PC-3 (cell line): ENCODE measurements around the gene ARL14. TPM values are rescaled to one million over a fixed set of nuclear protein-coding genes. Genes with fewer than 3 reads are reported as not detected.

Source experiments
- ATAC-seq: fragments of 200-7000 bp; cut with Tn5 transposase; 2 replicates; pipeline ENCODE4 v1.9.1; 2020; ENCODE audit warnings: mild to moderate bottlenecking, moderate library complexity
- BruUV-seq: library from RNA; stranded (reverse); fragments of 400-500 nt; replicated peaks from 2 replicates; lab custom pipeline; 2021; lab: Mats Ljungman, UMichigan
- CTCF ChIA-PET: fragments of 300-600 bp; sonication (Branson Sonifier 250); formaldehyde crosslinking; loops from one replicate; lab custom pipeline; 2022; ENCODE audit warnings: antibody characterized with exemption; lab: Charles Lee
- POLR2A ChIA-PET: fragments of 300-600 bp; sonication (Branson Sonifier 250); formaldehyde crosslinking; loops from one replicate; lab custom pipeline; 2022; ENCODE audit warnings: antibody characterized with exemption; ENCODE audit not compliant: unreplicated experiment; lab: Charles Lee
- DNase-seq: peaks from one replicate; pipeline ENCODE4 v3.0.0-alpha.2; 2015
- H2AFZ ChIP-seq: fragments of 300-600 bp; sonication (generic); 2 replicates; pipeline ENCODE4 v1.6.0; 2016; ENCODE audit warnings: antibody characterized with exemption, low read length
- H3F3A ChIP-seq: fragments of 300-600 bp; sonication (generic); one replicate; pipeline ENCODE4 v1.6.0; 2017; ENCODE audit warnings: antibody characterized with exemption, low read length, control low read depth, mild to moderate bottlenecking; ENCODE audit not compliant: unreplicated experiment
- H3K27ac ChIP-seq: fragments of 300-600 bp; sonication (generic); 2 replicates; pipeline ENCODE4 v1.5.1; 2016; ENCODE audit warnings: mild to moderate bottlenecking, low read length
- H3K27me3 ChIP-seq: fragments of 300-600 bp; sonication (generic); 2 replicates; pipeline ENCODE4 v1.6.1; 2016; ENCODE audit warnings: low read length, mixed read lengths
- H3K36me3 ChIP-seq: fragments of 300-600 bp; sonication (generic); 2 replicates; pipeline ENCODE4 v1.6.1; 2016; ENCODE audit warnings: low read depth, mixed run types, low read length, mixed read lengths
- H3K4me1 ChIP-seq: fragments of 300-600 bp; sonication (generic); 2 replicates; pipeline ENCODE4 v1.5.1; 2016; ENCODE audit warnings: low read length; ENCODE audit not compliant: insufficient read depth
- H3K4me2 ChIP-seq: fragments of 300-600 bp; sonication (generic); 2 replicates; pipeline ENCODE4 v1.6.0; 2016; ENCODE audit warnings: low read length
- H3K4me3 ChIP-seq: fragments of 300-600 bp; sonication (generic); 2 replicates; pipeline ENCODE4 v1.5.1; 2016; ENCODE audit warnings: mild to moderate bottlenecking, low read length, mixed read lengths
- H3K79me2 ChIP-seq: fragments of 300-600 bp; sonication (generic); 2 replicates; pipeline ENCODE4 v1.6.1; 2017; ENCODE audit warnings: low read length, mixed read lengths
- H3K9ac ChIP-seq: fragments of 300-600 bp; sonication (generic); 2 replicates; pipeline ENCODE4 v1.6.0; 2016; ENCODE audit warnings: mild to moderate bottlenecking, low read length
- H3K9me2 ChIP-seq: fragments of 300-600 bp; sonication (generic); replicated peaks from 2 replicates; pipeline ENCODE4 v1.6.1; 2016; ENCODE audit warnings: mixed run types, low read length, mixed read lengths
- H3K9me3 ChIP-seq: fragments of 300-600 bp; sonication (generic); 2 replicates; pipeline ENCODE4 v1.6.1; 2016; ENCODE audit warnings: low read length, mixed read lengths
- H4K20me1 ChIP-seq: fragments of 300-600 bp; sonication (generic); 2 replicates; pipeline ENCODE4 v1.6.1; 2016; ENCODE audit warnings: low read length, mixed read lengths
- EZH2 ChIP-seq: fragments of 300-600 bp; sonication (generic); IDR thresholded peaks from one replicate; pipeline ENCODE4 v1.6.1; 2017; ENCODE audit warnings: antibody characterized with exemption, mild to moderate bottlenecking, low read length; ENCODE audit not compliant: unreplicated experiment
- EZH2phosphoT487 ChIP-seq: fragments of 300-600 bp; sonication (generic); IDR thresholded peaks from 2 replicates; pipeline ENCODE4 v1.6.1; 2018; ENCODE audit warnings: mild to moderate bottlenecking, antibody characterized with exemption, low read length, borderline replicate concordance
- intact Hi-C: fragments of 100-400 bp; cut with micrococcal nuclease; formaldehyde crosslinking; loops from 2 replicates; pipeline ENCODE4 v1.9.0; 2023
- total RNA-seq: library from RNA; depleted of rRNA; stranded (reverse); fragments of >200 nt; gene quantifications from 2 replicates; pipeline ENCODE4 v1.2.3, GENCODE V29; 2014
- TF ChIP-seq, protein P1 (sequence below): fragments of 300-600 bp; sonication (generic); conservative IDR thresholded peaks from 2 replicates; pipeline ENCODE4 v1.5.1; 2017; ENCODE audit warnings: antibody characterized with exemption, low read depth, mild to moderate bottlenecking, low read length

Gene ARL14
- total RNA-seq, 1 experiment from 2014 or later = 3.9 TPM

DNA sequence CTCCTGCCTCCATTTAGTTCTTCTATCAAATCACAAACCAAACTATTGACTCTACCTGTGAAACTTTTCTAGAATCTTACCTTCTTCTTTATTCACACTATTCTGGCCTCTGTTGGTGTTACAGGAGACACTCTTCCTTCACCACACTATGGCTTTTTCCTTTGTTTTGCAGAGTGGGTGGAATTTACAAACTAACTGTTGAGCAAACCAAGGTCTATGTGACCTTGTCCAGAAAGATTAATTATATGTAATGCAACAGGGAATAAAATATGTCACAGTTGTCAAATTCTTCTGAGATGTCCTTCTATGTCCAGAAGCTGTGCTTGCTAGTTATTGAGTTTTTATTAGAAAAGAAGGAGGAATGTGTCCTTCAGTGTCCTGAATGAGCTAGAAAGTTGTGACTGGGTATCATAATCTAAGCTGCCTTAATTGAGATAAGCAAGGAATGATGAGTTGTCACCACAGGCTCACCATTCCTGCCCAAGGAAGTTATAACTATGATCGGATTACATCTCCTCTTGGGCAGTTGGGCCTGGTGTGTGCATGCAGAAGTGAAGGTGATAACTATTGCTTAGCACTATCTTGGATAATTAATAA lies 21.7 kb downstream of the ARL14 start:
- TF ChIP-seq EZH2 (no peak), EZH2phosphoT487 (no peak)
- TF ChIP-seq, protein P1, sequence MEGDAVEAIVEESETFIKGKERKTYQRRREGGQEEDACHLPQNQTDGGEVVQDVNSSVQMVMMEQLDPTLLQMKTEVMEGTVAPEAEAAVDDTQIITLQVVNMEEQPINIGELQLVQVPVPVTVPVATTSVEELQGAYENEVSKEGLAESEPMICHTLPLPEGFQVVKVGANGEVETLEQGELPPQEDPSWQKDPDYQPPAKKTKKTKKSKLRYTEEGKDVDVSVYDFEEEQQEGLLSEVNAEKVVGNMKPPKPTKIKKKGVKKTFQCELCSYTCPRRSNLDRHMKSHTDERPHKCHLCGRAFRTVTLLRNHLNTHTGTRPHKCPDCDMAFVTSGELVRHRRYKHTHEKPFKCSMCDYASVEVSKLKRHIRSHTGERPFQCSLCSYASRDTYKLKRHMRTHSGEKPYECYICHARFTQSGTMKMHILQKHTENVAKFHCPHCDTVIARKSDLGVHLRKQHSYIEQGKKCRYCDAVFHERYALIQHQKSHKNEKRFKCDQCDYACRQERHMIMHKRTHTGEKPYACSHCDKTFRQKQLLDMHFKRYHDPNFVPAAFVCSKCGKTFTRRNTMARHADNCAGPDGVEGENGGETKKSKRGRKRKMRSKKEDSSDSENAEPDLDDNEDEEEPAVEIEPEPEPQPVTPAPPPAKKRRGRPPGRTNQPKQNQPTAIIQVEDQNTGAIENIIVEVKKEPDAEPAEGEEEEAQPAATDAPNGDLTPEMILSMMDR = no peak

GRCh38 chr3:160701490-160701889 lies 24.5 kb downstream of the ARL14 start:
- intact Hi-C loops = loop anchor here (10.0 kb wide), 2 partner anchors 393 to 513 kb away; no protein-coding TSS in a partner anchor
- DNase-seq (no peak), ATAC-seq (no peak)
- H4K20me1 ChIP-seq = no peaks in the 10 kb centered on the region
- no TSS peak for BruUV-seq
- no peak overlapping the region for H3K9ac ChIP-seq
- TF ChIP-seq EZH2 (no peak), EZH2phosphoT487 (no peak)
- TF ChIP-seq, protein P1 = no peak
- no peak overlapping the region for H3K4me2 ChIP-seq
- H3K27ac ChIP-seq = no peak overlapping the region
- H3K4me3 ChIP-seq = no peak overlapping the region
- H2AFZ ChIP-seq = no peak overlapping the region
- no peaks in the 10 kb centered on the region for H3F3A ChIP-seq
- H3K36me3 ChIP-seq = no peaks in the 10 kb centered on the region
- H3K4me1 ChIP-seq = peaks cover 16% of the 10 kb centered on the region
- no peaks in the 10 kb centered on the region for H3K27me3 ChIP-seq
- ChIA-PET POLR2A (no interaction called here), CTCF (no interaction called here)
- H3K79me2 ChIP-seq = no peaks in the 10 kb centered on the region
- H3K9me2 ChIP-seq = no peaks in the 10 kb centered on the region
- H3K9me3 ChIP-seq = no peaks in the 10 kb centered on the region

More for the DNA sequence above, 21.7 kb downstream of the ARL14 start:
- ChIA-PET CTCF (no interaction called here), POLR2A (no interaction called here)
- Histone ChIP-seq H3K36me3 (no peaks in the 10 kb centered on the region), H4K20me1 (no peaks in the 10 kb centered on the region), H3K4me2 (no peak overlapping the region), H3K9me3 (no peaks in the 10 kb centered on the region), H3K27ac (no peak overlapping the region), H3K9me2 (no peaks in the 10 kb centered on the region), H3K79me2 (no peaks in the 10 kb centered on the region), H3K27me3 (no peaks in the 10 kb centered on the region), H3K9ac (no peak overlapping the region), H2AFZ (no peak overlapping the region), H3K4me1 (peaks cover 16% of the 10 kb centered on the region), H3K4me3 (no peak overlapping the region), H3F3A (no peaks in the 10 kb centered on the region)
- BruUV-seq = no TSS peak
- DNase-seq (no peak), ATAC-seq (no peak)
- intact Hi-C loops = no loop called here

- peaks cover 16% of the 10 kb centered on the region for H3K4me1 ChIP-seq
- CTCF ChIA-PET = no interaction called here
Observed at GRCh38 chr3:160702290-160702689, 25.3 kb downstream of the ARL14 start.

More at GRCh38 chr3:160702290-160702689, 25.3 kb downstream of the ARL14 start:
- Histone ChIP-seq H4K20me1 (no peaks in the 10 kb centered on the region), H3K4me2 (no peak overlapping the region), H3K4me3 (no peak overlapping the region), H3K27me3 (no peaks in the 10 kb centered on the region), H3K9me3 (no peaks in the 10 kb centered on the region), H3K9me2 (no peaks in the 10 kb centered on the region), H3K9ac (no peak overlapping the region), H3K27ac (no peak overlapping the region), H2AFZ (no peak overlapping the region), H3F3A (no peaks in the 10 kb centered on the region), H3K36me3 (no peaks in the 10 kb centered on the region), H3K79me2 (no peaks in the 10 kb centered on the region)
- intact Hi-C loops = loop anchor here (10.0 kb wide), 2 partner anchors 393 to 513 kb away; no protein-coding TSS in a partner anchor
- no peak for ATAC-seq
- POLR2A ChIA-PET = no interaction called here
- no peak for DNase-seq
- no TSS peak for BruUV-seq
- TF ChIP-seq EZH2phosphoT487 = no peak
- TF ChIP-seq, protein P1 = no peak
- no peak for TF ChIP-seq EZH2
